Hematopoietic multipotent progenitor cell (in vitro differentiated cells): ENCODE data around the gene SYNE2. TPM values are rescaled to one million over a fixed set of nuclear protein-coding genes. Genes with fewer than 3 reads are reported as not detected.

Experiments used
- DNase-seq, 3 donors: peaks; one replicate each; pipeline ENCODE4 v3.0.0-alpha.2; 2011 to 2015; ENCODE audit warnings: low read depth in 2 of 3, low spot score in 2 of 3
- total RNA-seq: library from RNA; depleted of rRNA; stranded (reverse); fragments of >200 nt; gene quantifications from one replicate; pipeline ENCODE4 v1.2.3, GENCODE V29; 2012

SYNE2 gene
- total RNA-seq, 1 donor: 1.1 TPM

GRCh38 chr14:63909984-63910383, 57.2 kb downstream of the SYNE2 start:
- no peak for DNase-seq

- no peak for DNase-seq
These were observed 58.0 kb downstream of the SYNE2 start for GRCh38 chr14:63910583-63911363.

- no peak for DNase-seq
These were observed 58.6 kb downstream of the SYNE2 start for GRCh38 chr14:63911404-63911803.

GRCh38 chr14:63912286-63912685, 59.5 kb downstream of the SYNE2 start:
- no peak for DNase-seq

GRCh38 chr14:63918411-63918810, 65.6 kb downstream of the SYNE2 start:
- DNase-seq: no peak

GRCh38 chr14:63922696-63923421, 70.1 kb downstream of the SYNE2 start:
- DNase-seq: no peak

GRCh38 chr14:63923422-63923752, 70.6 kb downstream of the SYNE2 start:
- no peak for DNase-seq

GRCh38 chr14:63924375-63924774, 71.6 kb downstream of the SYNE2 start:
- DNase-seq: no peak

GRCh38 chr14:63926641-63927040, 73.8 kb downstream of the SYNE2 start:
- DNase-seq: no peak

GRCh38 chr14:63928744-63929174, 76.0 kb downstream of the SYNE2 start:
- no peak for DNase-seq

- no peak for DNase-seq
These were observed 80.3 kb downstream of the SYNE2 start for GRCh38 chr14:63933110-63933509.

- DNase-seq: no peak
These were observed 80.9 kb downstream of the SYNE2 start for GRCh38 chr14:63933711-63934110.

GRCh38 chr14:63938198-63939005, 85.6 kb downstream of the SYNE2 start:
- DNase-seq: no peak

GRCh38 chr14:63939006-63939270, 86.1 kb downstream of the SYNE2 start:
- DNase-seq: no peak

GRCh38 chr14:63940387-63940786, 87.6 kb downstream of the SYNE2 start:
- DNase-seq: no peak

- no peak for DNase-seq
These were observed 88.2 kb downstream of the SYNE2 start for GRCh38 chr14:63941023-63941422.

- DNase-seq: no peak
These were observed 96.9 kb downstream of the SYNE2 start for GRCh38 chr14:63949696-63950095.

- no peak for DNase-seq
These were observed 98.2 kb downstream of the SYNE2 start for GRCh38 chr14:63951021-63951420.

- no peak for DNase-seq
These were observed 98.6 kb downstream of the SYNE2 start for GRCh38 chr14:63951429-63951828.

GRCh38 chr14:63952053-63952932, 99.5 kb downstream of the SYNE2 start:
- no peak for DNase-seq
